Heart left ventricle (tissue), 16 donors: ENCODE data around the gene SRD5A2. TPM values are rescaled to one million over a fixed set of nuclear protein-coding genes. Genes with fewer than 3 reads are reported as not detected.

Source experiments
- ATAC-seq, 4 donors: fragments of 200-7000 bp; cut with Tn5 transposase; one replicate each; pipeline ENCODE4 v1.9.1; 2020 to 2022; ENCODE audit warnings: moderate library complexity in 4 of 4, mild to moderate bottlenecking in 3 of 4, moderate number of reproducible peaks in 1 of 4
- DNase-seq, 5 donors: peaks; one replicate each; pipeline ENCODE4 v3.0.0-alpha.2; 2020
- H3K27ac ChIP-seq, 12 donors: fragments of 200-600 bp; sonication (generic) in 4 of 12; one replicate each; pipeline versions ENCODE4 v1.5.0 to v1.8.0; 2016 to 2022; ENCODE audit warnings: mild to moderate bottlenecking in 2 of 12
- H3K27me3 ChIP-seq, 9 donors: fragments of 200-600 bp; sonication (generic) in 2 of 9; one replicate each; pipeline versions ENCODE4 v1.5.1 to v1.8.0; 2016 to 2022; ENCODE audit warnings: mild to moderate bottlenecking in 3 of 9
- H3K36me3 ChIP-seq, 9 donors: fragments of 200-600 bp; sonication (generic) in 2 of 9; one replicate each; pipeline versions ENCODE4 v1.5.0 to v1.8.0; 2018 to 2022; ENCODE audit warnings: mild to moderate bottlenecking in 2 of 9
- H3K4me1 ChIP-seq, 12 donors: fragments of 200-600 bp; sonication (generic) in 4 of 12; one replicate each; pipeline versions ENCODE4 v1.5.0 to v1.8.0; 2016 to 2022; ENCODE audit warnings: mild to moderate bottlenecking in 3 of 12
- H3K4me3 ChIP-seq, 12 donors: fragments of 200-600 bp; sonication (generic) in 4 of 12; one replicate each; pipeline versions ENCODE4 v1.5.0 to v1.8.0; 2017 to 2022; ENCODE audit warnings: mild to moderate bottlenecking in 9 of 12, moderate library complexity in 4 of 12
- H3K9me3 ChIP-seq, 12 donors: fragments of 200-600 bp; sonication (generic) in 4 of 12; one replicate each; pipeline versions ENCODE4 v1.5.0 to v1.8.0; 2016 to 2022; ENCODE audit warnings: mild to moderate bottlenecking in 1 of 12
- POLR2A ChIP-seq, 2 donors: fragments of 450-650 bp; IDR thresholded peaks; one replicate each; pipeline ENCODE4 v1.6.1; 2017; ENCODE audit warnings: antibody characterized with exemption in 2 of 2, mild to moderate bottlenecking in 2 of 2, moderate library complexity in 2 of 2
- WGBS, 4 donors: extraction: QIAGEN DNeasy Blood & Tissue Kit in 2 of 4; methylation state at CpG; one replicate each; pipeline versions ENCODE4 v1.1.5 to v1.1.7; 2013 to 2018; 5-methylcytosine and 5-hydroxymethylcytosine counted together
- intact Hi-C, 10 donors: fragments of 100-400 bp; cut with DNase I; formaldehyde crosslinking; loops; one replicate each; pipeline versions ENCODE4 v1.11.1 to v1.14.2; 2022
- polyA plus RNA-seq, 2 donors: library from polyadenylated mRNA; stranded (reverse); fragments of 200-250 nt; gene quantifications; one replicate each; pipeline ENCODE4 v1.2.3, GENCODE V29; 2013
- total RNA-seq, 9 donors: library from RNA; depleted of rRNA in 2 of 9; stranded (reverse); fragments of >200 nt in 2 of 9; fragmentation: NEBNext Ultra II Directional in 3 of 9; extraction: Animal tissue kit (Norgen Biotek cat#: 25700) in 3 of 9; gene quantifications; one replicate each; pipeline versions ENCODE4 v1.1.0 to v1.2.4, GENCODE V29; 2016 to 2023
- TF ChIP-seq, protein P1 (sequence below), 12 donors: fragments of 200-600 bp; sonication (generic) in 4 of 12; IDR thresholded peaks; one replicate each; pipeline versions ENCODE4 v1.5.0 to v1.8.0; 2018 to 2022; ENCODE audit warnings: antibody characterized with exemption in 12 of 12, mild to moderate bottlenecking in 5 of 12
- donor health status: ischemic (EF 13 %, LVEDD 7.1; RV severe dilation, severe dysfunction).
- donor health status: healthy with polysubstance abuse.
- donor health status: DM: no; HTN: yes; CAD: no.
- donor health status: DM: no; HTN: no; CAD: no.
- donor health status: ischemic (EF 25% LVEDD 6.9; RV normal size, moderate dysfunction).
- donor health status: ischemic (EF 25% LVEDD 5.7; RV mildly dilated, moderate dysfunction).
- donor health status: healthy.
- donor health status: DM: yes; HTN: yes; CAD: no.
- donor health status: ischemic (EF 35%, LVEDD 5.7; RV mildly dilated, moderate dysfunction).
- donor health status: nonischemic (EF 11% LVEDD 7.7; RV severe dilation, severe dysfunction).
- donor health status: DM: yes; HTN: yes; CAD: no.
- donor health status: PGD.
- donor health status: ischemic (EF 29% LVEDD 5.4; RV normal size, mild dysfunction).
- donor health status: nonischemic (EF 23%, LVEDD 6.1; RV moderate dilation, normal function).

SRD5A2 gene
- total and polyA plus RNA-seq, 11 donors, result not detected

DNA sequence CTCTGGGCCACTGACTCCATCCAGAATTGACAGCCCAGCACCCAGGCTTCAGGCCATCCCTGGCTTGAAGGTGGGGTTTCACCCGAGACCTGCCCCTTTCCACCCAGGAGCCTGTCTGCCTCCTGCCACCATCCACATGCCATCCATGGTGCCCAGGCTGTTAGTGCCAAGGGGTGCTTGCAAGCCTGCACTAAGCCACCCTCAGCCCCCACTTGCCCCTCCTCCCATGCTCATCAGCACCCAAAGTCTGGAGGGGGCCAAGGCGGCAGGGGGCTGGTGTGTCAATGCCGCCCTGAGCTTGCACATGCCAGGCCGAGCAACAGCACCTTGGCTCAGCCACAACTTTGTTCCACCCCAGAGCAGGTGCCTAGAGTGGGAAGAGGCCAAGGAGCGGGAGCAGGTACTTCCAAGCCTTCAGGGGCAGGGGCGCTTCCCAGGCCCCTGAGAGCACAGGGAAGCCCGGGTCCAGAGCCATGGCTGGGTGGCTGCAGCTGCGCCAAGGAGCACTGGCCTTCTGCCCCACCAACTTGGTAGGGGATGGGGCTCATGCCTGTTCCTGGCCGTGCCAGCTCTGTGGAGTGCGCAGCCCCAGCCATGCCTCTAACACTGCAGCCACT is 12.0 kb downstream of the SRD5A2 start:
- Histone ChIP-seq H3K36me3 (no peaks in the 10 kb centered on the region), H3K27ac (no peak overlapping the region), H3K4me1 (no peaks in the 10 kb centered on the region), H3K9me3 (peaks cover 0 to 17% (median 2%) of the 10 kb centered on the region in 12 donors), H3K4me3 (no peak overlapping the region), H3K27me3 (no peaks in the 10 kb centered on the region)
- ATAC-seq, result no peak
- intact Hi-C loops, result no loop called here
- TF ChIP-seq, protein P1, sequence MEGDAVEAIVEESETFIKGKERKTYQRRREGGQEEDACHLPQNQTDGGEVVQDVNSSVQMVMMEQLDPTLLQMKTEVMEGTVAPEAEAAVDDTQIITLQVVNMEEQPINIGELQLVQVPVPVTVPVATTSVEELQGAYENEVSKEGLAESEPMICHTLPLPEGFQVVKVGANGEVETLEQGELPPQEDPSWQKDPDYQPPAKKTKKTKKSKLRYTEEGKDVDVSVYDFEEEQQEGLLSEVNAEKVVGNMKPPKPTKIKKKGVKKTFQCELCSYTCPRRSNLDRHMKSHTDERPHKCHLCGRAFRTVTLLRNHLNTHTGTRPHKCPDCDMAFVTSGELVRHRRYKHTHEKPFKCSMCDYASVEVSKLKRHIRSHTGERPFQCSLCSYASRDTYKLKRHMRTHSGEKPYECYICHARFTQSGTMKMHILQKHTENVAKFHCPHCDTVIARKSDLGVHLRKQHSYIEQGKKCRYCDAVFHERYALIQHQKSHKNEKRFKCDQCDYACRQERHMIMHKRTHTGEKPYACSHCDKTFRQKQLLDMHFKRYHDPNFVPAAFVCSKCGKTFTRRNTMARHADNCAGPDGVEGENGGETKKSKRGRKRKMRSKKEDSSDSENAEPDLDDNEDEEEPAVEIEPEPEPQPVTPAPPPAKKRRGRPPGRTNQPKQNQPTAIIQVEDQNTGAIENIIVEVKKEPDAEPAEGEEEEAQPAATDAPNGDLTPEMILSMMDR (IDR thresholded peaks at IDR 0.05), result no peak
- no peak for TF ChIP-seq POLR2A (IDR thresholded peaks at IDR 0.05)
- whole genome bisulfite sequencing, 4 donors, result 86 to 90% (median 87%) methylated on average over 4 to 10 of the region's 10 CpGs
- DNase-seq, result no peak

DNA sequence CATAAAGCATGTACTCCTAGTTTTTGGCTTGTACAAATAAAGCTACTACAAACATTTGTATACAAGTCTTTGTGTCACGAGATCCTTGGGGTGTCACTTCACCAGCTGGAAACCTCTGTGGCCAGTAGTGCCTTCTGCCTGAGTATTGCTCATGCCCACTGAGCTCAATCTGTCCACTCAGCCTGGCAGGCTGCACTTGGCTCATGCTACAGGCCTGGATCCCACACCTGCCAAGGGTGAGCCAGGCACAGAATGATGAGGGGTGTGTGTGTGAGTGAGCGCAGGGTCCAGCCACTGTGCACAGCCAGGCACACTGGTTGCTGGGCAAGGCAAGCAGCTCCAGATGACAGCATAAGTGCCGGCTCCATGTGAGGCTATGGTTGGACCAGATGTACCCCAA is 13.1 kb downstream of the SRD5A2 start:
- ATAC-seq (no peak), DNase-seq (no peak)
- H3K27me3 ChIP-seq, result no peaks in the 10 kb centered on the region
- H3K9me3 ChIP-seq, result peaks cover 0 to 17% (median 2%) of the 10 kb centered on the region in 12 donors
- H3K36me3 ChIP-seq, result no peaks in the 10 kb centered on the region
- TF ChIP-seq, protein P1 (IDR thresholded peaks at IDR 0.05), result no peak
- TF ChIP-seq POLR2A (IDR thresholded peaks at IDR 0.05), result no peak
- intact Hi-C loops, result no loop called here
- H3K4me3 ChIP-seq, result no peak overlapping the region
- H3K27ac ChIP-seq, result no peak overlapping the region
- WGBS, 4 donors, result 62 to 87% (median 84%) methylated on average over 1 to 3 of the region's 3 CpGs
- H3K4me1 ChIP-seq, result no peaks in the 10 kb centered on the region

DNA sequence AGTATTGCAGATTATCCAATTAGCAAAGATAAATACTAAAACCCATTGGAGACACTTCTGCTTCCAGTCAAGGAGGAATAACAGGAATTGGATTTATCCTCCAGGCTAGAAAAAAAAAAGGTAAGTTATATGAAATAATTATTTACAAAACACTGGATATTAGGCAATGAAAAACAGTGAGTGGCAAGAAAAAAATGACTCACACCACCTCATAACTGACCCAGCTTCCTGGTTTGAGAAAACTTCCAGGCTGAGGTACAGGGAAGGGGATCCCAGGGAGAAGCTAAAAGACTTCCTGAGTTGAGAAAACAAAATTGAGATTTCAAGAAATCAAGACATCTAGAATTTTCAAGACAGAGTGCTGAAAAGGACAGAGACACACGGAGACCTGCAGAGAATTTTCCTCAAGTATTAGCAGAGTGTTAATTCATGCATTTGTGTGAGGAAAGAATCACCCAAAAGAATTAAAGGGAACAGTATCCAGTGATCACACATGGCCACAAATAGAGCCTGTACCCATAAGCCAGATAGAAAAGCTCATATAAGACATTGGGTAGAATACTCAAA is 17.4 kb downstream of the SRD5A2 start:
- no peak for ATAC-seq
- no peaks in the 10 kb centered on the region for H3K27me3 ChIP-seq

DNA sequence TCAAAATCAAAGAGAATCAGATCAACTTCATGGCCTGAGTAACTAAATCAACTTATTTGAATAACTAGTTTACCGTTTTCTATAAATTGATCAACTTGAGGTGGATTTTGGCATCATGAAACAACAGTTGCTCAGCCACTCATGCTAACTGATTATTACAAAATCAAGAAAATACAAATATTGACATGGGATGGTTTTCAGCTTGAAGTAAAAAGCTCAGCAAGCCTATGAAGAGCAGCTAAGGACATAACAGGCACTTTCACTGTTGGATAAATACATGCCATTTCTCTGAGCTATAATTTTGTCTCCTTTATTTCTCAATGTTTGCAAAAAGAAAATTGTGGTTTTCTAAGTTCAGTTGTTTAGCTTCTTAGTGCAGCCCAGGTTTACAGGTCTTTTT is 18.9 kb downstream of the SRD5A2 start:
- ATAC-seq (no peak), DNase-seq (no peak)
- Histone ChIP-seq H3K36me3 (no peaks in the 10 kb centered on the region), H3K4me3 (no peak overlapping the region), H3K27ac (no peak overlapping the region), H3K9me3 (peaks cover 0 to 4% (median 0%) of the 10 kb centered on the region in 12 donors), H3K27me3 (no peaks in the 10 kb centered on the region), H3K4me1 (no peaks in the 10 kb centered on the region)
- WGBS, 4 donors, result 0 to 65% (median 49%) methylated on average over 1 of the region's 1 CpG
- TF ChIP-seq, protein P1 (IDR thresholded peaks at IDR 0.05), result no peak
- no peak for TF ChIP-seq POLR2A (IDR thresholded peaks at IDR 0.05)
- intact Hi-C loops, result no loop called here

More for the DNA sequence above, 17.4 kb downstream of the SRD5A2 start:
- WGBS, 4 donors, result 18 to 57% (median 40%) methylated on average over 1 of the region's 1 CpG
- Histone ChIP-seq H3K27ac (no peak overlapping the region), H3K36me3 (no peaks in the 10 kb centered on the region), H3K4me3 (no peak overlapping the region), H3K4me1 (no peaks in the 10 kb centered on the region), H3K9me3 (no peaks in the 10 kb centered on the region)
- no peak for DNase-seq
- TF ChIP-seq, protein P1 (IDR thresholded peaks at IDR 0.05), result no peak
- no peak for TF ChIP-seq POLR2A (IDR thresholded peaks at IDR 0.05)
- intact Hi-C loops, result no loop called here
